Neural cell (in vitro differentiated cells): ENCODE results near the gene EVL. TPM values are rescaled to one million over a fixed set of nuclear protein-coding genes. Genes with fewer than 3 reads are reported as not detected.

ENCODE experiments used
- H2AFZ ChIP-seq: fragments of 200-600, 300-800 bp; sonication (generic), shearing (Covaris generic); 2 replicates; pipeline ENCODE4 v1.6.0; 2014; ENCODE audit warnings: low read depth, mild to moderate bottlenecking, antibody characterized with exemption, low read length, moderate library complexity
- H3F3A ChIP-seq: fragments of 200-600 bp; shearing (Covaris generic); 2 replicates; pipeline ENCODE4 v1.6.1; 2016; ENCODE audit warnings: mild to moderate bottlenecking, moderate library complexity, mixed read lengths, antibody characterized with exemption, low read length; ENCODE audit not compliant: insufficient read depth, poor library complexity, severe bottlenecking
- H3K27ac ChIP-seq: fragments of 200-600, 300-800 bp; sonication (generic), shearing (Covaris generic); 2 replicates; pipeline ENCODE4 v1.5.1; 2014; ENCODE audit warnings: mild to moderate bottlenecking, low read length, moderate library complexity
- H3K27me3 ChIP-seq: fragments of 300-800, 200-600 bp; sonication (generic), shearing (Covaris generic); 2 replicates; pipeline ENCODE4 v1.6.0; 2014; ENCODE audit warnings: mild to moderate bottlenecking, low read depth, low read length, moderate library complexity; ENCODE audit not compliant: insufficient read depth
- H3K36me3 ChIP-seq: fragments of 300-800, 200-600 bp; sonication (generic), shearing (Covaris generic); 2 replicates; pipeline ENCODE4 v1.5.1; 2014; ENCODE audit warnings: mild to moderate bottlenecking, antibody characterized with exemption, low read length, moderate library complexity; ENCODE audit not compliant: insufficient read depth
- H3K4me2 ChIP-seq: fragments of 300-800, 200-600 bp; sonication (generic), shearing (Covaris generic); 2 replicates; pipeline ENCODE4 v1.6.0; 2014; ENCODE audit warnings: mild to moderate bottlenecking, low read length
- H3K4me3 ChIP-seq: fragments of 300-800, 200-600 bp; sonication (generic), shearing (Covaris generic); 2 replicates; pipeline ENCODE4 v1.5.1; 2014; ENCODE audit warnings: mild to moderate bottlenecking, low read length, moderate library complexity
- H3K79me2 ChIP-seq: fragments of 200-600 bp; shearing (Covaris generic); replicated peaks from 2 replicates; pipeline ENCODE4 v1.6.0; 2014; ENCODE audit warnings: mild to moderate bottlenecking, low read length, moderate library complexity; ENCODE audit not compliant: insufficient read depth
- H3K9ac ChIP-seq: fragments of 300-800, 200-600 bp; sonication (generic), shearing (Covaris generic); 2 replicates; pipeline ENCODE4 v1.6.1; 2016; ENCODE audit warnings: mild to moderate bottlenecking, low read length, mixed read lengths
- H3K9me2 ChIP-seq: fragments of 200-600 bp; shearing (Covaris generic); 2 replicates; pipeline ENCODE4 v1.6.1; 2016; ENCODE audit warnings: mild to moderate bottlenecking, low read length, mixed read lengths; ENCODE audit not compliant: insufficient read depth
- H3K9me3 ChIP-seq: fragments of 200-600, 300-800 bp; sonication (generic), shearing (Covaris generic); 2 replicates; pipeline ENCODE4 v1.6.1; 2016; ENCODE audit warnings: mild to moderate bottlenecking, mixed run types, low read length, moderate library complexity, mixed read lengths
- H4K20me1 ChIP-seq: fragments of 200-600 bp; shearing (Covaris generic); 2 replicates; pipeline ENCODE4 v1.6.1; 2016; ENCODE audit warnings: mild to moderate bottlenecking, mixed run types; ENCODE audit not compliant: insufficient read depth
- EP300 ChIP-seq: fragments of 450-650 bp; conservative IDR thresholded peaks from 2 replicates; pipeline ENCODE4 v1.6.1; 2014; ENCODE audit warnings: antibody characterized with exemption, mild to moderate bottlenecking, moderate library complexity; ENCODE audit not compliant: poor library complexity, severe bottlenecking
- EZH2 ChIP-seq: fragments of 200-600, 300-800 bp; shearing (Covaris generic), sonication (generic); IDR thresholded peaks from 2 replicates; pipeline ENCODE4 v1.6.1; 2014; ENCODE audit warnings: antibody characterized with exemption, low read length, borderline replicate concordance, mild to moderate bottlenecking; ENCODE audit not compliant: insufficient read depth, poor library complexity, severe bottlenecking
- MXI1 ChIP-seq: fragments of 450-650 bp; conservative IDR thresholded peaks from 2 replicates; pipeline ENCODE4 v1.6.1; 2014; ENCODE audit warnings: antibody characterized with exemption, mild to moderate bottlenecking; ENCODE audit not compliant: poor library complexity, severe bottlenecking
- POLR2AphosphoS5 ChIP-seq: IDR thresholded peaks from 2 replicates; pipeline ENCODE4 v1.6.1; 2012
- RAD21 ChIP-seq: fragments of 450-650 bp; conservative IDR thresholded peaks from 2 replicates; pipeline ENCODE4 v1.6.1; 2014; ENCODE audit warnings: antibody characterized with exemption, mild to moderate bottlenecking, moderate library complexity
- REST ChIP-seq: IDR thresholded peaks from 2 replicates; pipeline ENCODE4 v1.6.1; 2012; ENCODE audit warnings: borderline replicate concordance
- SMC3 ChIP-seq: fragments of 450-650 bp; conservative IDR thresholded peaks from 2 replicates; pipeline ENCODE4 v1.6.1; 2014; ENCODE audit warnings: antibody characterized with exemption, mild to moderate bottlenecking, moderate library complexity; ENCODE audit not compliant: poor library complexity
- TAF1 ChIP-seq: IDR thresholded peaks from 2 replicates; pipeline ENCODE4 v1.6.1; 2012; ENCODE audit warnings: low read depth
- polyA plus RNA-seq: library from polyadenylated mRNA; depleted of rRNA; stranded (reverse); fragments of >200 nt; gene quantifications from 2 replicates; pipeline ENCODE4 v1.2.3, GENCODE V29; 2014
- TF ChIP-seq, protein P1 (sequence below): fragments of 450-650 bp; IDR thresholded peaks from 2 replicates; pipeline ENCODE4 v1.5.1; 2014; ENCODE audit warnings: antibody characterized with exemption, mild to moderate bottlenecking, moderate library complexity; ENCODE audit not compliant: poor library complexity, severe bottlenecking

Gene EVL
- polyA plus RNA-seq, 1 donor from 2014 or later = 387 TPM

DNA sequence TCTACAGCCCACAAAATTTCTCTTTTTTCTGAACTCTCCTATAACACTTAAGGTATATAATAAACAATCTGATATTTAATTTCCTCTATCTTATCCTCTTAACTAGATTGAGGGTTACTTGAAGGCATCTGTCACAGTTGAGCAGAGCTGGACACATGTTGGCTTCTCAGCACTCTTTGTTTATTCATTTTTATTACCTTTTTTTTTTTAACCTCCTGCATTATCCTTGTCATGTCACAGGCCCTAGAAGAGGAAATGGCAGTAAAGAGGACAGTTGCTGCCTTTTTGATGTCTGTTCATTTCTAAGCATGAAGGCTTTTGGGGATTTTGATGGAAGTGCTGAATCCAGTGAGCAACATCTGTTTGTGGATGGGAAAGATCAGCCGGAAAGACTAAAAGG, 32.5 kb upstream of the EVL start:
- H4K20me1 ChIP-seq = peaks cover 24% of the 10 kb centered on the region
- no peak overlapping the region for H3K4me2 ChIP-seq
- H3K9me3 ChIP-seq = no peaks in the 10 kb centered on the region
- no peak overlapping the region for H3K9ac ChIP-seq
- no peak overlapping the region for H3K27ac ChIP-seq
- no peak overlapping the region for H2AFZ ChIP-seq
- no peak overlapping the region for H3K4me3 ChIP-seq
- no peaks in the 10 kb centered on the region for H3K9me2 ChIP-seq
- H3K36me3 ChIP-seq = no peaks in the 10 kb centered on the region
- H3F3A ChIP-seq = no peaks in the 10 kb centered on the region
- peaks cover 53% of the 10 kb centered on the region for H3K79me2 ChIP-seq
- no peaks in the 10 kb centered on the region for H3K27me3 ChIP-seq
- TF ChIP-seq EZH2 = no peak
- TF ChIP-seq REST = no peak
- TF ChIP-seq RAD21 = no peak
- TF ChIP-seq MXI1 = no peak
- TF ChIP-seq POLR2AphosphoS5 = no peak
- TF ChIP-seq SMC3 = no peak
- no peak for TF ChIP-seq EP300
- TF ChIP-seq, protein P1, sequence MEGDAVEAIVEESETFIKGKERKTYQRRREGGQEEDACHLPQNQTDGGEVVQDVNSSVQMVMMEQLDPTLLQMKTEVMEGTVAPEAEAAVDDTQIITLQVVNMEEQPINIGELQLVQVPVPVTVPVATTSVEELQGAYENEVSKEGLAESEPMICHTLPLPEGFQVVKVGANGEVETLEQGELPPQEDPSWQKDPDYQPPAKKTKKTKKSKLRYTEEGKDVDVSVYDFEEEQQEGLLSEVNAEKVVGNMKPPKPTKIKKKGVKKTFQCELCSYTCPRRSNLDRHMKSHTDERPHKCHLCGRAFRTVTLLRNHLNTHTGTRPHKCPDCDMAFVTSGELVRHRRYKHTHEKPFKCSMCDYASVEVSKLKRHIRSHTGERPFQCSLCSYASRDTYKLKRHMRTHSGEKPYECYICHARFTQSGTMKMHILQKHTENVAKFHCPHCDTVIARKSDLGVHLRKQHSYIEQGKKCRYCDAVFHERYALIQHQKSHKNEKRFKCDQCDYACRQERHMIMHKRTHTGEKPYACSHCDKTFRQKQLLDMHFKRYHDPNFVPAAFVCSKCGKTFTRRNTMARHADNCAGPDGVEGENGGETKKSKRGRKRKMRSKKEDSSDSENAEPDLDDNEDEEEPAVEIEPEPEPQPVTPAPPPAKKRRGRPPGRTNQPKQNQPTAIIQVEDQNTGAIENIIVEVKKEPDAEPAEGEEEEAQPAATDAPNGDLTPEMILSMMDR = no peak
- TF ChIP-seq TAF1 = no peak

GRCh38 chr14:100033347-100034075, 31.7 kb upstream of the EVL start:
- Histone ChIP-seq H3K9me3 (no peaks in the 10 kb centered on the region), H3F3A (no peaks in the 10 kb centered on the region), H3K9me2 (no peaks in the 10 kb centered on the region), H3K4me3 (no peak overlapping the region), H3K27me3 (no peaks in the 10 kb centered on the region), H3K27ac (no peak overlapping the region), H3K36me3 (no peaks in the 10 kb centered on the region), H3K79me2 (peaks cover 53% of the 10 kb centered on the region), H2AFZ (no peak overlapping the region), H3K4me2 (no peak overlapping the region), H4K20me1 (peaks cover 24% of the 10 kb centered on the region), H3K9ac (no peak overlapping the region)
- TF ChIP-seq SMC3 = no peak
- no peak for TF ChIP-seq EP300
- TF ChIP-seq, protein P1 = no peak
- TF ChIP-seq EZH2 = no peak
- no peak for TF ChIP-seq REST
- no peak for TF ChIP-seq RAD21
- no peak for TF ChIP-seq POLR2AphosphoS5
- TF ChIP-seq TAF1 = no peak
- no peak for TF ChIP-seq MXI1
